Adrenal gland (tissue), 5 donors: ENCODE measurements around the gene LPIN2.

Source experiments
- CTCF ChIP-seq, 6 experiments: fragments of 450-650 bp in 4 of 6; fragments of 200-600 bp in 2 of 6; sonication (generic) in 1 of 6; IDR thresholded peaks; 1 replicate in 5 of 6; 2 replicates in 1 of 6; pipeline versions ENCODE4 v1.5.1 to v1.8.0; 2016 to 2021; ENCODE audit warnings: antibody characterized with exemption in 6 of 6, mild to moderate bottlenecking in 2 of 6, moderate library complexity in 1 of 6
- POLR2A ChIP-seq, 2 donors: fragments of 450-650 bp; IDR thresholded peaks; one replicate each; pipeline ENCODE4 v1.6.1; 2017; ENCODE audit warnings: antibody characterized with exemption in 2 of 2, mild to moderate bottlenecking in 2 of 2, moderate library complexity in 1 of 2
- donor health status: DM: no; HTN: no; CAD: no.

GRCh38 chr18:3048820-3049349 lies 35.9 kb upstream of the LPIN2 start:
- no peak for TF ChIP-seq CTCF (IDR thresholded peaks at IDR 0.05)
- no peak for TF ChIP-seq POLR2A (IDR thresholded peaks at IDR 0.05)
